Endodermal cell (in vitro differentiated cells): ENCODE results near the gene SPNS1. TPM values are rescaled to one million over a fixed set of nuclear protein-coding genes. Genes with fewer than 3 reads are reported as not detected.

Experiments
- DNase-seq: peaks from one replicate; pipeline ENCODE4 v3.0.0-alpha.2; 2017
- H3K27ac ChIP-seq: 2 replicates; pipeline ENCODE4 v1.5.1; 2013; ENCODE audit warnings: mild to moderate bottlenecking, low read depth, low read length, moderate library complexity
- H3K27me3 ChIP-seq: 2 replicates; pipeline ENCODE4 v1.6.1; 2013; ENCODE audit warnings: mild to moderate bottlenecking, low read length, moderate library complexity; ENCODE audit not compliant: insufficient read depth, control insufficient read depth, poor library complexity, severe bottlenecking
- H3K36me3 ChIP-seq: 2 replicates; pipeline ENCODE4 v1.7.0; 2013; ENCODE audit warnings: mild to moderate bottlenecking, low read length, moderate library complexity; ENCODE audit not compliant: control insufficient read depth, insufficient read depth
- H3K4me1 ChIP-seq: one replicate; pipeline ENCODE4 v1.7.0; 2013; ENCODE audit warnings: low read length; ENCODE audit not compliant: control insufficient read depth, insufficient read depth
- H3K4me3 ChIP-seq: 2 replicates; pipeline ENCODE4 v1.5.1; 2013; ENCODE audit warnings: mild to moderate bottlenecking, low read length, moderate library complexity
- H3K9ac ChIP-seq: 2 replicates; pipeline ENCODE4 v1.6.1; 2013; ENCODE audit warnings: mild to moderate bottlenecking, low read length, moderate library complexity; ENCODE audit not compliant: poor library complexity, severe bottlenecking; ENCODE audit errors: extremely low read depth
- H3K9me3 ChIP-seq: 2 replicates; pipeline ENCODE4 v1.6.1; 2013; ENCODE audit warnings: mild to moderate bottlenecking, low read length, moderate library complexity; ENCODE audit not compliant: control insufficient read depth
- H3K27ac Mint-ChIP-seq: 2 replicates; pipeline ENCODE4 v1.8.0; 2020; ENCODE audit warnings: mixed read lengths
- H3K27me3 Mint-ChIP-seq: 2 replicates; pipeline ENCODE4 v1.8.0; 2021; ENCODE audit warnings: mild to moderate bottlenecking, mixed read lengths; ENCODE audit not compliant: insufficient read depth
- H3K36me3 Mint-ChIP-seq: 2 replicates; pipeline ENCODE4 v1.8.0; 2020; ENCODE audit warnings: low read depth, mixed read lengths
- H3K4me1 Mint-ChIP-seq: 2 replicates; pipeline ENCODE4 v1.8.0; 2020; ENCODE audit warnings: mixed read lengths
- H3K4me3 Mint-ChIP-seq: 2 replicates; pipeline ENCODE4 v1.8.0; 2020; ENCODE audit warnings: mild to moderate bottlenecking, moderate library complexity, mixed read lengths
- H3K9me3 Mint-ChIP-seq: 2 replicates; pipeline ENCODE4 v1.8.0; 2020; ENCODE audit warnings: mild to moderate bottlenecking, mixed read lengths
- CTCF ChIP-seq: fragments of 200-600 bp; sonication (generic); conservative IDR thresholded peaks from 2 replicates; pipeline ENCODE4 v1.5.0; 2021; ENCODE audit warnings: antibody characterized with exemption, mild to moderate bottlenecking
- WGBS, 2 experiments: methylation state at CpG; one replicate each; pipeline versions ENCODE4 v1.1.5 to v1.1.7; 2013; ENCODE audit warnings: missing lambda C conversion rate in 2 of 2, mixed read lengths in 1 of 2; ENCODE audit not compliant: insufficient coverage in 1 of 2, insufficient read length in 1 of 2; 5-methylcytosine and 5-hydroxymethylcytosine counted together
- total RNA-seq, 2 donors: library from RNA; stranded (reverse); fragmentation: NEBNext Ultra II Directional in 1 of 2; extraction: Animal tissue kit (Norgen Biotek cat#: 25700) in 1 of 2; gene quantifications; 2 replicates in 1 of 2; 3 replicates in 1 of 2; pipeline ENCODE4 v1.2.1, GENCODE V29; 2021

SPNS1 gene
- total RNA-seq, 2 donors from 2014 or later: 54.9 to 55.2 TPM

DNA sequence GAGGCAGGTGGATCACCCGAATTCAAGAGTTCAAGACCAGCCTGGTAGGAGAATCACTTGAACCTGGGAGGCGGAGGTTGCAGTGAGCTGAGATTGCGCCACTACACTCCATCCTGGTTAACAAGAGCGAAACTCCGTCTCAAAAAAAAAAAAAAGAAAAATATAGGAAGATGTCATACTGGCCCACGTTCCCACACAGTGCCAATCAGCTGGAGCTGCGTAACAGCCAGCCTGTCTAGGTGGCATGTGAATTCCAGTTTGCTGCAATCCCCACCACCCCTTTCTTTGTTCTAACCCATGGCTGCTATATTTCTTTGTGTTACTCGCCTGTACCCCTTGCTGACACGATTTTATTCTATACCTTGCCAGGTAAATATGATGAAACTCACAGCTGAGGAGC lies 16.4 kb upstream of the SPNS1 start:
- peaks cover 79% of the 10 kb centered on the region for H3K36me3 Mint-ChIP-seq

GRCh38 chr16:28958836-28959235 lies 15.7 kb upstream of the SPNS1 start:
- Mint-ChIP-seq H3K9me3 (no peaks in the 10 kb centered on the region), H3K27me3 (no peaks in the 10 kb centered on the region), H3K36me3 (peaks cover 79% of the 10 kb centered on the region), H3K27ac (no peak overlapping the region), H3K4me3 (no peak overlapping the region), H3K4me1 (no peaks in the 10 kb centered on the region)
- H3K4me1 ChIP-seq: no peaks in the 10 kb centered on the region
- no peak overlapping the region for H3K27ac ChIP-seq
- no peak for TF ChIP-seq CTCF
- DNase-seq: no peak
- no peaks in the 10 kb centered on the region for H3K27me3 ChIP-seq
- no peak overlapping the region for H3K9ac ChIP-seq
- H3K4me3 ChIP-seq: no peak overlapping the region
- no peaks in the 10 kb centered on the region for H3K9me3 ChIP-seq
- 90 to 97% methylated on average over 2 to 6 of the region's 6 CpGs for WGBS, 2 experiments
- H3K36me3 ChIP-seq: peaks cover 83% of the 10 kb centered on the region

More for the DNA sequence above, 16.4 kb upstream of the SPNS1 start:
- Histone ChIP-seq H3K27me3 (no peaks in the 10 kb centered on the region), H3K4me3 (no peak overlapping the region), H3K27ac (no peak overlapping the region), H3K9ac (no peak overlapping the region), H3K4me1 (no peaks in the 10 kb centered on the region), H3K9me3 (no peaks in the 10 kb centered on the region), H3K36me3 (peaks cover 83% of the 10 kb centered on the region)
- DNase-seq: no peak
- no peaks in the 10 kb centered on the region for H3K27me3 Mint-ChIP-seq
- 98% methylated on average over 8 of the region's 9 CpGs for WGBS, 2 experiments
- no peaks in the 10 kb centered on the region for H3K4me1 Mint-ChIP-seq
- no peak for TF ChIP-seq CTCF
- no peaks in the 10 kb centered on the region for H3K9me3 Mint-ChIP-seq
- H3K27ac Mint-ChIP-seq: no peak overlapping the region
- H3K4me3 Mint-ChIP-seq: no peak overlapping the region

- Histone ChIP-seq H3K9me3 (no peaks in the 10 kb centered on the region), H3K9ac (no peak overlapping the region), H3K27ac (no peak overlapping the region), H3K4me1 (no peaks in the 10 kb centered on the region), H3K27me3 (no peaks in the 10 kb centered on the region), H3K36me3 (peaks cover 65% of the 10 kb centered on the region), H3K4me3 (no peak overlapping the region)
- no peak for DNase-seq
- Mint-ChIP-seq H3K27me3 (no peaks in the 10 kb centered on the region), H3K4me1 (no peaks in the 10 kb centered on the region), H3K27ac (no peak overlapping the region), H3K4me3 (no peak overlapping the region), H3K36me3 (peaks cover 57% of the 10 kb centered on the region), H3K9me3 (no peaks in the 10 kb centered on the region)
- no peak for TF ChIP-seq CTCF
- WGBS, 2 experiments: 96 to 100% methylated on average over 1 to 2 of the region's 3 CpGs
These were observed 10.5 kb upstream of the SPNS1 start for GRCh38 chr16:28964072-28964471.
